ENCODE data around the gene GOPC. TPM values are rescaled to one million over a fixed set of nuclear protein-coding genes. Genes with fewer than 3 reads are reported as not detected.

Gene GOPC
- total RNA-seq, 1 experiment from 2014 or later = 18.7 TPM

- Mint-ChIP-seq H3K4me1 (no peaks in the 10 kb centered on the region), H3K27me3 (ENCODE audit: low read depth) (no peaks in the 10 kb centered on the region), H3K9me3 (peaks cover 15% of the 10 kb centered on the region), H3K27ac (no peak overlapping the region), H3K36me3 (peaks cover 26% of the 10 kb centered on the region), H3K4me3 (no peak overlapping the region)
- TF ChIP-seq ETV6 (CRISPR knock-in tag; IDR thresholded peaks at IDR 0.05) (no peak), ZNF671 (CRISPR knock-in tag; IDR thresholded peaks at IDR 0.05) (no peak), ZNF138 (CRISPR knock-in tag; conservative IDR thresholded peaks at IDR 0.05) (no peak), ZNF423 (CRISPR knock-in tag; IDR thresholded peaks at IDR 0.05) (no peak), NFE2L1 (CRISPR knock-in tag; IDR thresholded peaks at IDR 0.05) (no peak), GRHL2 (CRISPR knock-in tag; IDR thresholded peaks at IDR 0.05; ENCODE audit: insufficient replicate concordance, severe bottlenecking) (no peak), USF2 (CRISPR knock-in tag; IDR thresholded peaks at IDR 0.05) (no peak), NR2C2 (CRISPR knock-in tag; IDR thresholded peaks at IDR 0.05) (no peak), ZNF281 (CRISPR knock-in tag; IDR thresholded peaks at IDR 0.05) (no peak), HMGXB4 (CRISPR knock-in tag; IDR thresholded peaks at IDR 0.05) (no peak), USF1 (CRISPR knock-in tag; IDR thresholded peaks at IDR 0.05) (no peak)
- CTCF ChIA-PET = no interaction called here
- no peak for DNase-seq (ENCODE audit: low spot score)
- ATAC-seq = no peak
- POLR2A ChIA-PET = no interaction called here
Measured at GRCh38 chr6:117591405-117591804, 10.9 kb downstream of the GOPC start.

- ChIA-PET POLR2A (no interaction called here), CTCF (no interaction called here)
- H3K9me3 Mint-ChIP-seq = peaks cover 6% of the 10 kb centered on the region
- no peak overlapping the region for H3K4me3 Mint-ChIP-seq
- no peak for ATAC-seq
- H3K27me3 Mint-ChIP-seq (ENCODE audit: low read depth) = no peaks in the 10 kb centered on the region
- DNase-seq (ENCODE audit: low spot score) = no peak
- no peak overlapping the region for H3K27ac Mint-ChIP-seq
- H3K36me3 Mint-ChIP-seq = peaks cover 17% of the 10 kb centered on the region
- no peaks in the 10 kb centered on the region for H3K4me1 Mint-ChIP-seq
- TF ChIP-seq MXD4 (CRISPR knock-in tag; IDR thresholded peaks at IDR 0.05; ENCODE audit: borderline replicate concordance) (no peak), HMGXB4 (CRISPR knock-in tag; IDR thresholded peaks at IDR 0.05) (no peak), NFE2L1 (CRISPR knock-in tag; IDR thresholded peaks at IDR 0.05) (no peak), NR2C2 (CRISPR knock-in tag; IDR thresholded peaks at IDR 0.05) (no peak), E2F1 (CRISPR knock-in tag; IDR thresholded peaks at IDR 0.05) (no peak), JAZF1 (CRISPR knock-in tag; IDR thresholded peaks at IDR 0.05) (no peak), AFF4 (CRISPR knock-in tag; IDR thresholded peaks at IDR 0.05; ENCODE audit: borderline replicate concordance) (no peak)
Measured at GRCh38 chr6:117590447-117590846, 11.9 kb downstream of the GOPC start.
